ENCODE results near the gene GABRR2. TPM values are rescaled to one million over a fixed set of nuclear protein-coding genes. Genes with fewer than 3 reads are reported as not detected.

Gene GABRR2
- 0.19 and 0.54 TPM in 2 replicates for total RNA-seq

GRCh38 chr6:89315249-89315885 lies at the start of gene GABRR2:
Gene GABRR2, minus strand, starts transcription at chr6:89315299. Its CDS starts 134 bp downstream, at chr6:89315165.

DNA sequence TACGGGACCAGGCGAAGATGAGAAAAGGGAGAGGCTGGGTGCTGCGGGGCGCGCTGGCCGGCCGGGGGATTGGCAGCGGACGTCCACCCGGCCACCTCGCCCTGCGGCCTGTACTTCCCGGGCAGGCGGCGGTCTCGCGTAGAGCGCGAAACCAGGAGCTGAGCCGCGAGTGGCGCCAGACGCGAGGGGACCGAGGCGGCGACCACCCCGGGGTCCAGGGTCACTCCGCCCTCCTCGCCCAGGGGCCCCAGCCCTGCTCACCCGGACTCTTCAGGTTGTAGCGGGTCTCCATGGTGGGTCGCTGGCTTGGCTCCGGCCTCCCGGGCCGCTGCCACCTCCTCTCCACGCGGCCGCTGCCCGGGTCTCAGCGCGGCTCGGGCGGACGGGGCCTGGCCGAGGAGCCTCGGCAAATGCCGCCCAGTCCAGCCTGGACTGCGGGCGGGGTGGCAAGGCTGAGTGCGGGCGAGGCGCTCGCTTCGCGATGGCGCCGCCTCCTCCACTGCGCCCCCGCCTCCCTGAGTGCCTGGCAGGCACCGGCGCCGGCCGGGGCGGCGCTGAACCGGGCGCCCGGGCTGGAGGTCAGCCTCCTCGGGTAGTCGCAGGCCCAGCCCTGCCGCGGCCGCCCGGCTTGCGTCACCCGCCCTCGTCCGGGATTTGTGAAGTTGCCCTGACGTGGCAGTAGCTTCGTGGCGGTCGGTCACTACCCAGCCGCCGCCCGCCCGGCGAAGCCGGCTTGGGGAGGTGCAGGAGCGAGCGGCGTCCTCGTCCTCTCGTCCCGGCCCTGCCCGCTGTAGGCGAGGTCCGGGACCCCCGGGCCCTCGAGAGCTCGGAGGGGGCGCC lies 37.4 kb upstream of the GABRR2 start, which contains the start of gene UBE2J1:
Gene UBE2J1 (minus strand): TSS at position 445 of the 840 bp plus-strand sequence. CDS start 153 bp downstream, at position 292.

DNA sequence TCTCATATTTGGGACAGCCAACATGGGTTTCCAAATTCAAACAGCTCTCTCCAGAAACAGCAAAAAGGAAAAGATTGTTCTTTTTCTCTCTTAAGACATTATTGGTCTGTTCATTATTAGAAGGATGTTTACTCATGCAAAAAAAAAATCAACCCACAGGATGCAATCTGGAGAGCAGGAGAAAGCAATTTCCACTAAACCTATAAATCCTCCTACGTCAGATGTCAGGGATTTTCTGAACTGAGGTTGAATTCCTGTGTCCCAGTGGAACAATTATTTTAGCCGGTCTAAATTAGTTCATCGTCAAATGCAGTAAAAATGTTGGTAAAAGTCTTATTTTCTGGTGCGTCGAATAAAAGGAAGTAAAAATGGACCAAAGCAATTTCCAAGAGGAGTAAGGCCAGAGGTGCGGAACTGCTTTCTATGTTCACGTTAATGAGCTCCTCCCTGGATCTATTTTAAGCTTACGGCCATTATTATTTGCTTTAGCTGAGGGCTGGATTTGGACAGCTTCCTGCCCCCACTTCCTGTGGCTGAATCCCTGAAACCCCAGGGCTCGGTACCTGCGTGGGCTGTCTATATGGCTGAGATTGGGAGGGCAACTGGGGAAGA lies 97.7 kb downstream of the GABRR2 start, which contains the start of gene GABRR1:
Gene GABRR1 (minus strand): TSS at position 60 of the 612 bp plus-strand sequence. CDS start 36 bp downstream, at position 24.

Other genes with a start within 250 kb of the GABRR2 start
- 43.6 and 55.5 TPM in 2 replicates for gene PNRC1, start 234.5 kb downstream of the GABRR2 start, total RNA-seq
- under 0.01 and 0.09 TPM in 2 replicates for gene SRSF12, start 197.2 kb downstream of the GABRR2 start, total RNA-seq
- gene PM20D2, start 169.2 kb downstream of the GABRR2 start, total RNA-seq = 5.8 and 6.8 TPM in 2 replicates
- not detected in 2 replicates for gene GABRR1, start 97.9 kb downstream of the GABRR2 start, total RNA-seq
- gene UBE2J1, start 37.4 kb upstream of the GABRR2 start, total RNA-seq = 34.4 and 46.8 TPM in 2 replicates
- 0.09 TPM in 2 replicates for gene RRAGD, start 97.0 kb upstream of the GABRR2 start, total RNA-seq
- 3.6 and 3.9 TPM in 2 replicates for gene ANKRD6, start 117.9 kb upstream of the GABRR2 start, total RNA-seq

Data from endothelial cell of coronary artery (primary cell).